Peyer's patch (tissue), 4 donors: ENCODE results near the gene GALNT12. TPM values are rescaled to one million over a fixed set of nuclear protein-coding genes. Genes with fewer than 3 reads are reported as not detected.

ENCODE experiments used
- DNase-seq, 3 donors: peaks; one replicate each; pipeline ENCODE4 v3.0.0-alpha.2; 2017 to 2019
- H3K27ac ChIP-seq, 4 donors: fragments of 200-600 bp; sonication (generic); one replicate each; pipeline ENCODE4 v1.5.1; 2016 to 2019
- H3K27me3 ChIP-seq, 2 donors: fragments of 200-600 bp; sonication (generic); one replicate each; pipeline ENCODE4 v1.5.1; 2019
- H3K36me3 ChIP-seq, 3 donors: fragments of 200-600 bp; sonication (generic); one replicate each; pipeline ENCODE4 v1.5.1; 2016 to 2019
- H3K4me1 ChIP-seq, 4 donors: fragments of 200-600 bp; sonication (generic); one replicate each; pipeline ENCODE4 v1.5.1; 2016 to 2019
- H3K4me3 ChIP-seq, 4 donors: fragments of 200-600 bp; sonication (generic); 1 replicate in 3 of 4; 2 replicates in 1 of 4; pipeline ENCODE4 v1.5.1; 2016 to 2019; ENCODE audit warnings: mild to moderate bottlenecking in 1 of 4
- H3K9me3 ChIP-seq, 4 donors: fragments of 200-600 bp; sonication (generic); one replicate each; pipeline ENCODE4 v1.5.1; 2016 to 2019; ENCODE audit warnings: mild to moderate bottlenecking in 1 of 4
- CTCF ChIP-seq, 6 experiments: fragments of 450-650 bp in 4 of 6; fragments of 200-600 bp in 2 of 6; sonication (generic) in 1 of 6; IDR thresholded peaks; one replicate each; pipeline ENCODE4 v1.5.1; 2017 to 2019; ENCODE audit warnings: antibody characterized with exemption in 6 of 6, mild to moderate bottlenecking in 3 of 6, moderate library complexity in 1 of 6
- POLR2A ChIP-seq, 2 donors: fragments of 450-650 bp; IDR thresholded peaks; one replicate each; pipeline ENCODE4 v1.5.1; 2017; ENCODE audit warnings: antibody characterized with exemption in 2 of 2, mild to moderate bottlenecking in 2 of 2, moderate library complexity in 2 of 2
- total RNA-seq, 4 donors: library from RNA; depleted of rRNA; stranded (reverse); fragments of >200 nt; gene quantifications; one replicate each; pipeline ENCODE4 v1.1.0, GENCODE V29; 2016

GALNT12 gene
- total RNA-seq, 4 donors from 2014 or later: 73.6 to 118 (median 93.0) TPM

DNA sequence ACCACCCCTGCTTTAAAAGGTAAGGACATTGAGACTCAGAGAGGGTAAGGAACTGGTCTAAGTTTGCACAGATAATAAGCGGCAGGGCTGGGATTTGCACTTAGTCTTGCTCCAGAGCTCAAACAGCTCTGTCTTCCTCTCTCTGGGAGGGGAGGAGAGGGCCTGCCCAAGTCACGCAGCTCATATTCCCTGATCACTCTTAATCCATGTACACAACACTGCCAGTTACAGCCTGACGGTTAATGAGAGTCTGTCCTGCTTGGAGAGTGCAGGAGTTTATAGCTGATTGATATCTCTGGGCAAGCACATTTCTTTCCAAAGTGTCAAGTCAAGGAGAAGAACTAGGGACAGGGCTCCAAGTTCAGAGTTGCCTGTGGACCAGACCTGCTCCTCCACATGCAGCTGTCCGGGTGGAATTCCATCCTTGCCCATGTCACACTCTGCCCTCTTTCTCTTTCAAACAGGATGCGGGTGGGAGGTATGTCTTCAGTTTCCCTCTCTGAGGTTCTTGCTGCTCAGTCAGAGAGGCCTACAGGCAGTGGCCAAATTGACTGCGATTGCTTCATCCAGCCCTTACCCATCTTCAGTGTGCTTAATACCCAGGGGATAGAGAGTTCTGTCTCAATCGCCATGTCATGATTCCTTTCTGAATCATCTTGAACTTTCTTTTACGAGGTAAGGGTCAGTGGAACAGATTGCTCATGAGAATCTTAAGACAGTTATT is 54.5 kb downstream of the GALNT12 start:
- Histone ChIP-seq H3K36me3 (no peaks in the 10 kb centered on the region), H3K27ac (peak overlapping the region in 3 of 4 donors; percentile 17 to 61 (median 52))

GRCh38 chr9:98862936-98863335 is 55.5 kb downstream of the GALNT12 start:
- Histone ChIP-seq H3K27me3 (no peaks in the 10 kb centered on the region), H3K4me3 (no peak overlapping the region), H3K36me3 (no peaks in the 10 kb centered on the region), H3K4me1 (peaks cover 0 to 11% (median 0%) of the 10 kb centered on the region in 4 donors), H3K9me3 (no peaks in the 10 kb centered on the region), H3K27ac (peak overlapping the region in 1 of 4 donors; percentile 0)
- TF ChIP-seq CTCF (IDR thresholded peaks at IDR 0.05) (no peak), POLR2A (IDR thresholded peaks at IDR 0.05) (no peak)
- peak in 1 of 3 donors; percentile 15 for DNase-seq

More for the DNA sequence above, 54.5 kb downstream of the GALNT12 start:
- Histone ChIP-seq H3K27me3 (no peaks in the 10 kb centered on the region), H3K4me1 (peaks cover 0 to 3% (median 0%) of the 10 kb centered on the region in 4 donors), H3K9me3 (no peaks in the 10 kb centered on the region), H3K4me3 (no peak overlapping the region)
- peak in 1 of 3 donors; percentile 49 for DNase-seq
- TF ChIP-seq CTCF (IDR thresholded peaks at IDR 0.05) (no peak), POLR2A (IDR thresholded peaks at IDR 0.05) (no peak)

GRCh38 chr9:98864281-98865174 is 57.1 kb downstream of the GALNT12 start:
- DNase-seq: peak in 1 of 3 donors; percentile 45

GRCh38 chr9:98865284-98865875 is 57.9 kb downstream of the GALNT12 start:
- Histone ChIP-seq H3K9me3 (no peaks in the 10 kb centered on the region), H3K27me3 (no peaks in the 10 kb centered on the region), H3K4me1 (peaks cover 0 to 11% (median 0%) of the 10 kb centered on the region in 4 donors), H3K27ac (peak overlapping the region in 1 of 4 donors; percentile 47), H3K4me3 (no peak overlapping the region), H3K36me3 (no peaks in the 10 kb centered on the region)
- DNase-seq: no peak
- TF ChIP-seq POLR2A (IDR thresholded peaks at IDR 0.05): no peak
- no peak for TF ChIP-seq CTCF (IDR thresholded peaks at IDR 0.05)

More at GRCh38 chr9:98864281-98865174, 57.1 kb downstream of the GALNT12 start:
- peak overlapping the region in 1 of 4 donors; percentile 47 for H3K27ac ChIP-seq
- peaks cover 0 to 11% (median 0%) of the 10 kb centered on the region in 4 donors for H3K4me1 ChIP-seq
- H3K4me3 ChIP-seq: no peak overlapping the region
- no peaks in the 10 kb centered on the region for H3K9me3 ChIP-seq
- no peaks in the 10 kb centered on the region for H3K27me3 ChIP-seq
- no peaks in the 10 kb centered on the region for H3K36me3 ChIP-seq
- TF ChIP-seq POLR2A (IDR thresholded peaks at IDR 0.05) (no peak), CTCF (IDR thresholded peaks at IDR 0.05) (no peak)

- H3K4me1 ChIP-seq: peaks cover 0 to 8% (median 0%) of the 10 kb centered on the region in 4 donors
- no peaks in the 10 kb centered on the region for H3K36me3 ChIP-seq
- H3K4me3 ChIP-seq: no peak overlapping the region
- no peaks in the 10 kb centered on the region for H3K9me3 ChIP-seq
- TF ChIP-seq CTCF (IDR thresholded peaks at IDR 0.05) (no peak), POLR2A (IDR thresholded peaks at IDR 0.05) (no peak)
- DNase-seq: no peak
- H3K27ac ChIP-seq: peak overlapping the region in 1 of 4 donors; percentile 1
- no peaks in the 10 kb centered on the region for H3K27me3 ChIP-seq
Measured at GRCh38 chr9:98866435-98867102, 59.1 kb downstream of the GALNT12 start.
